HEK293 (cell line): ENCODE data around the gene GALNT10.

Source experiments
- CTCF ChIA-PET: fragments of 350-600 bp; formaldehyde crosslinking; extraction: SDS; loops from one replicate; lab custom pipeline; 2021; ENCODE audit warnings: antibody characterized with exemption; lab: Yijun Ruan, JAX
- POLR2A ChIA-PET: fragments of 300-600 bp; formaldehyde crosslinking; extraction: SDS; loops from one replicate; lab custom pipeline; 2020; ENCODE audit warnings: antibody characterized with exemption, inconsistent platforms; lab: Yijun Ruan, JAX
- H3K27ac ChIP-seq: fragments of 200-500 bp; sonication (Bioruptor generic); 2 replicates; pipeline ENCODE4 v1.5.1; 2014; ENCODE audit warnings: low read depth, low read length, control low read depth, inconsistent platforms; ENCODE audit errors: extremely low read depth
- H3K36me3 ChIP-seq, 2 experiments: fragments of 200-500 bp in 1 of 2; sonication (Bioruptor generic) in 1 of 2; 1 replicate in 1 of 2; 2 replicates in 1 of 2; pipeline ENCODE4 v1.5.1; 2014 to 2017; ENCODE audit warnings: inconsistent platforms in 2 of 2, low read length in 2 of 2; ENCODE audit not compliant: control insufficient read depth in 2 of 2, insufficient read depth in 1 of 2
- H3K4me1 ChIP-seq: fragments of 200-500 bp; sonication (Bioruptor generic); 2 replicates; pipeline ENCODE4 v1.5.1; 2014; ENCODE audit warnings: mild to moderate bottlenecking, low read length, inconsistent platforms; ENCODE audit not compliant: control insufficient read depth, insufficient read depth
- H3K4me3 ChIP-seq: 2 replicates; pipeline ENCODE4 v1.5.1; 2011; ENCODE audit warnings: low read depth, mild to moderate bottlenecking, control low read depth, low read length, moderate library complexity
- H3K9me3 ChIP-seq: fragments of 200-500 bp; sonication (Bioruptor generic); 2 replicates; pipeline ENCODE4 v1.5.1; 2014; ENCODE audit warnings: low read depth, low read length, inconsistent platforms; ENCODE audit not compliant: control insufficient read depth, insufficient read depth
- KLF7 ChIP-seq: fragments of 450-650 bp; formaldehyde crosslinking; IDR thresholded peaks from 2 replicates; pipeline ENCODE4 v1.5.1; 2016; ENCODE audit warnings: missing biosample characterization, missing genetic modification characterization, borderline replicate concordance
- MEIS1 ChIP-seq: sonication (generic); formaldehyde crosslinking; IDR thresholded peaks from 2 replicates; pipeline ENCODE4 v1.8.1; 2022; ENCODE audit warnings: missing genetic modification reagents, mild to moderate bottlenecking, borderline replicate concordance
- REPIN1 ChIP-seq: fragments of 450-650 bp; formaldehyde crosslinking; IDR thresholded peaks from 2 replicates; pipeline ENCODE4 v1.5.1; 2017; ENCODE audit warnings: missing biosample characterization, missing genetic modification characterization, low read depth
- SCRT1 ChIP-seq: fragments of 450-650 bp; formaldehyde crosslinking; IDR thresholded peaks from 2 replicates; pipeline ENCODE4 v1.5.1; 2016; ENCODE audit warnings: missing biosample characterization, missing genetic modification characterization, borderline replicate concordance
- SCRT2 ChIP-seq: fragments of 450-650 bp; formaldehyde crosslinking; IDR thresholded peaks from 2 replicates; pipeline ENCODE4 v1.5.1; 2016; ENCODE audit warnings: missing biosample characterization, missing genetic modification characterization
- YY1 ChIP-seq: fragments of 450-650 bp; formaldehyde crosslinking; IDR thresholded peaks from 2 replicates; pipeline ENCODE4 v1.5.1; 2018; ENCODE audit warnings: missing biosample characterization, missing genetic modification characterization
- ZBTB17 ChIP-seq: fragments of 450-650 bp; formaldehyde crosslinking; IDR thresholded peaks from 2 replicates; pipeline ENCODE4 v1.5.1; 2016; ENCODE audit warnings: missing biosample characterization, missing genetic modification characterization
- ZFHX2 ChIP-seq: fragments of 450-650 bp; formaldehyde crosslinking; conservative IDR thresholded peaks from 2 replicates; pipeline ENCODE4 v1.5.1; 2016; ENCODE audit warnings: missing biosample characterization, missing genetic modification characterization
- ZFP3 ChIP-seq: fragments of 450-650 bp; formaldehyde crosslinking; IDR thresholded peaks from 2 replicates; pipeline ENCODE4 v1.5.1; 2016; ENCODE audit warnings: low read depth, missing biosample characterization, missing genetic modification characterization
- ZNF10 ChIP-seq: fragments of 450-650 bp; formaldehyde crosslinking; IDR thresholded peaks from 2 replicates; pipeline ENCODE4 v1.5.1; 2017; ENCODE audit warnings: missing biosample characterization, missing genetic modification characterization
- ZNF132 ChIP-seq: fragments of 450-650 bp; formaldehyde crosslinking; IDR thresholded peaks from 2 replicates; pipeline ENCODE4 v1.5.1; 2017; ENCODE audit warnings: missing biosample characterization, missing genetic modification characterization, borderline replicate concordance
- ZNF19 ChIP-seq: fragments of 450-650 bp; formaldehyde crosslinking; IDR thresholded peaks from 2 replicates; pipeline ENCODE4; 2016; ENCODE audit warnings: missing biosample characterization, missing genetic modification characterization, low read depth
- ZNF223 ChIP-seq: fragments of 450-650 bp; formaldehyde crosslinking; IDR thresholded peaks from 2 replicates; pipeline ENCODE4 v1.5.1; 2016; ENCODE audit warnings: missing biosample characterization, missing genetic modification characterization
- ZNF24 ChIP-seq: fragments of 450-650 bp; formaldehyde crosslinking; IDR thresholded peaks from 2 replicates; pipeline ENCODE4 v1.5.1; 2016; ENCODE audit warnings: missing biosample characterization, missing genetic modification characterization
- ZNF341 ChIP-seq: fragments of 450-650 bp; formaldehyde crosslinking; IDR thresholded peaks from 2 replicates; pipeline ENCODE4; 2016; ENCODE audit warnings: low read depth, missing biosample characterization, missing genetic modification characterization
- ZNF513 ChIP-seq: fragments of 450-650 bp; IDR thresholded peaks from 2 replicates; pipeline ENCODE4 v1.5.1; 2018; ENCODE audit warnings: missing biosample characterization, missing genetic modification characterization
- ZNF580 ChIP-seq: fragments of 450-650 bp; formaldehyde crosslinking; IDR thresholded peaks from 2 replicates; pipeline ENCODE4 v1.5.1; 2016; ENCODE audit warnings: missing biosample characterization, missing genetic modification characterization
- ZNF654 ChIP-seq: fragments of 450-650 bp; formaldehyde crosslinking; IDR thresholded peaks from 2 replicates; pipeline ENCODE4 v1.5.1; 2016; ENCODE audit warnings: low read depth, missing biosample characterization, missing genetic modification characterization
- ZNF658 ChIP-seq: fragments of 450-650 bp; formaldehyde crosslinking; IDR thresholded peaks from 2 replicates; pipeline ENCODE4; 2016; ENCODE audit warnings: missing biosample characterization, missing genetic modification characterization
- ZNF768 ChIP-seq: fragments of 450-650 bp; formaldehyde crosslinking; IDR thresholded peaks from 2 replicates; pipeline ENCODE4 v1.5.1; 2018; ENCODE audit warnings: missing biosample characterization, mild to moderate bottlenecking, missing genetic modification characterization
- ZNF791 ChIP-seq: fragments of 450-650 bp; formaldehyde crosslinking; IDR thresholded peaks from 2 replicates; pipeline ENCODE4 v1.5.1; 2016; ENCODE audit warnings: missing biosample characterization, missing genetic modification characterization

Gene GALNT10

GRCh38 chr5:154172785-154173184, 17.7 kb upstream of the GALNT10 start:
- H3K4me3 ChIP-seq = no peak overlapping the region
- POLR2A ChIA-PET = no interaction called here
- no peak for TF ChIP-seq ZNF19
- peak; percentile 92 for TF ChIP-seq SCRT2
- TF ChIP-seq ZNF791 (tag by site-specific recombination) = no peak
- peak; percentile 90 for TF ChIP-seq SCRT1 (tag by site-specific recombination)
- TF ChIP-seq ZNF24 = no peak
- no peak for TF ChIP-seq ZNF658
- TF ChIP-seq ZBTB17 = no peak
- TF ChIP-seq YY1 = no peak
- no peak for TF ChIP-seq ZNF654 (tag by site-specific recombination)
- TF ChIP-seq ZNF580 (tag by site-specific recombination) = no peak
- TF ChIP-seq ZNF341 (tag by site-specific recombination) = no peak
- TF ChIP-seq KLF7 = no peak
- TF ChIP-seq, all 188 proteins: peak for 2

GRCh38 chr5:154174091-154174490, 16.4 kb upstream of the GALNT10 start:
- H3K36me3 ChIP-seq = no peaks in the 10 kb centered on the region
- ChIA-PET POLR2A (interaction anchor here (0.7 kb wide), 1 partner anchor 10 kb away, joined by 6 read pairs; no protein-coding TSS in a partner anchor), CTCF (interaction anchor here (0.7 to 12.7 kb wide), 4 partner anchors 23 to 199 kb away, joined by 3 to 143 read pairs (median 4); no protein-coding TSS in a partner anchor)
- H3K9me3 ChIP-seq = no peaks in the 10 kb centered on the region
- H3K4me3 ChIP-seq = no peak overlapping the region
- TF ChIP-seq ZNF768 (tag by site-specific recombination) = no peak
- TF ChIP-seq ZNF513 (tag by site-specific recombination) = no peak
- no peak for TF ChIP-seq ZFP3 (tag by site-specific recombination)
- TF ChIP-seq REPIN1 (tag by site-specific recombination) = no peak
- no peak for TF ChIP-seq ZNF10 (tag by site-specific recombination)
- no peak for TF ChIP-seq ZFHX2 (tag by site-specific recombination)
- TF ChIP-seq MEIS1 (CRISPR knock-in tag) = no peak
- no peak for TF ChIP-seq ZNF223 (tag by site-specific recombination)
- no peak for TF ChIP-seq ZNF24
- peaks cover 3% of the 10 kb centered on the region for H3K4me1 ChIP-seq
- no peak overlapping the region for H3K27ac ChIP-seq

More at GRCh38 chr5:154172785-154173184, 17.7 kb upstream of the GALNT10 start:
- Histone ChIP-seq H3K4me1 (no peaks in the 10 kb centered on the region; the same call in 1 of the 2 replicates), H3K27ac (no peak overlapping the region), H3K9me3 (no peaks in the 10 kb centered on the region), H3K36me3 (no peaks in the 10 kb centered on the region)
- CTCF ChIA-PET = interaction anchor here (0.7 to 1.4 kb wide), 2 partner anchors 16 to 198 kb away, joined by 5 to 8 read pairs; no protein-coding TSS in a partner anchor

GRCh38 chr5:154176181-154176580, 14.4 kb upstream of the GALNT10 start:
- Histone ChIP-seq H3K27ac (no peak overlapping the region), H3K4me1 (peaks cover 3% of the 10 kb centered on the region), H3K36me3 (no peaks in the 10 kb centered on the region), H3K9me3 (no peaks in the 10 kb centered on the region), H3K4me3 (no peak overlapping the region)
- ChIA-PET POLR2A (no interaction called here), CTCF (interaction anchor here (0.6 to 12.7 kb wide), 3 partner anchors 61 to 202 kb away, joined by 3 to 143 read pairs (median 3); no protein-coding TSS in a partner anchor)
- TF ChIP-seq ZNF341 (tag by site-specific recombination) (peak; percentile 37; the same call in 1 of the 2 replicates), ZNF132 (tag by site-specific recombination) (no peak)
